Uterus (tissue), 4 donors: Measurements from ENCODE around the gene CCDC69. TPM values are rescaled to one million over a fixed set of nuclear protein-coding genes. Genes with fewer than 3 reads are reported as not detected.

Experiments
- DNase-seq, 2 donors: peaks; one replicate each; pipeline ENCODE4 v3.0.0-alpha.2; 2019 to 2020
- H3K27ac ChIP-seq, 2 donors: fragments of 200-600 bp; sonication (generic); 1 replicate in 1 of 2; 2 replicates in 1 of 2; pipeline ENCODE4 v1.5.1; 2016 to 2018
- H3K27me3 ChIP-seq, 2 donors: fragments of 200-600 bp; sonication (generic); one replicate each; pipeline ENCODE4 v1.5.1; 2018 to 2019; ENCODE audit warnings: control low read depth in 1 of 2
- H3K36me3 ChIP-seq, 2 donors: fragments of 200-600 bp; sonication (generic); one replicate each; pipeline ENCODE4 v1.5.1; 2019; ENCODE audit warnings: control low read depth in 1 of 2
- H3K4me1 ChIP-seq, 2 donors: fragments of 200-600 bp; sonication (generic); one replicate each; pipeline ENCODE4 v1.5.1; 2018 to 2019; ENCODE audit warnings: control low read depth in 1 of 2
- H3K4me3 ChIP-seq, 2 donors: fragments of 200-600 bp; sonication (generic); 1 replicate in 1 of 2; 2 replicates in 1 of 2; pipeline ENCODE4 v1.5.1; 2018 to 2019; ENCODE audit warnings: mild to moderate bottlenecking in 1 of 2
- H3K9me3 ChIP-seq, 2 donors: fragments of 200-600 bp; sonication (generic); one replicate each; pipeline ENCODE4 v1.5.1; 2019; ENCODE audit warnings: control low read depth in 1 of 2
- POLR2A ChIP-seq, 2 donors: fragments of 450-650 bp; IDR thresholded peaks; one replicate each; pipeline ENCODE4 v1.6.1; 2016; ENCODE audit warnings: antibody characterized with exemption in 2 of 2, mild to moderate bottlenecking in 1 of 2, moderate library complexity in 1 of 2
- intact Hi-C: fragments of 100-400 bp; cut with DNase I; formaldehyde crosslinking; loops from one replicate; pipeline ENCODE4 v1.15.1; 2023; ENCODE audit warnings: low total_unique reads
- total RNA-seq, 4 donors: library from RNA; depleted of rRNA in 3 of 4; stranded (reverse); fragments of >200 nt in 3 of 4; gene quantifications; one replicate each; pipeline versions ENCODE4 v1.1.0 to v1.2.4, GENCODE V29; 2014 to 2023
- TF ChIP-seq, protein P1 (sequence below), 4 experiments: fragments of 200-600 bp in 2 of 4; fragments of 450-650 bp in 2 of 4; sonication (generic) in 2 of 4; IDR thresholded peaks; one replicate each; pipeline ENCODE4 v1.5.1; 2016 to 2019; ENCODE audit warnings: antibody characterized with exemption in 4 of 4, mild to moderate bottlenecking in 2 of 4, moderate library complexity in 1 of 4
- donor health status: DM: yes; HTN: yes; CAD: no.

Gene CCDC69
- total RNA-seq, 4 donors from 2014 or later: 19.5 to 76.2 (median 40.6) TPM

DNA sequence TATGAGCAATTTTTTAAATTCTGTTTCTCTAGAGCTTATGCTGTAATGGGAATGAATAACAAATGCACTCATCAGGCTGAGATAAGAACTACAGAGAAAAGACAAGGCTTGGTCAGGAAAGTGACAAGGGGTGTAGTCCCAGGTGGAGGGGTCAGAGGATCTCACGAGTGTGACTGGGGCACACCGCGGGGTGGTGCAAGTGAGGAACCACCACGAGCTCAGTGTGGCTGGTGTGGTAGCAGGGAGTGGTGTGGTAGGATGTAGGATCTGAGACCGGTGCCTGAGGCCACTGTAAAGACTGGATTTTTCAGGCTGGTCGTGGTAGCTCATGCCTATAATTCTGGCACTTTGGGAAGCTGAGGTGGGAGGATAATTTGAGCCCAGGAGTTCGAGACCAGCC lies 75.3 kb downstream of the CCDC69 start:
- Histone ChIP-seq H3K9me3 (no peaks in the 10 kb centered on the region), H3K4me1 (peaks cover 0 to 7% of the 10 kb centered on the region in 2 donors), H3K27me3 (no peaks in the 10 kb centered on the region), H3K4me3 (no peak overlapping the region), H3K27ac (no peak overlapping the region), H3K36me3 (no peaks in the 10 kb centered on the region)
- no peak for DNase-seq
- intact Hi-C loops: no loop called here
- TF ChIP-seq, protein P1, sequence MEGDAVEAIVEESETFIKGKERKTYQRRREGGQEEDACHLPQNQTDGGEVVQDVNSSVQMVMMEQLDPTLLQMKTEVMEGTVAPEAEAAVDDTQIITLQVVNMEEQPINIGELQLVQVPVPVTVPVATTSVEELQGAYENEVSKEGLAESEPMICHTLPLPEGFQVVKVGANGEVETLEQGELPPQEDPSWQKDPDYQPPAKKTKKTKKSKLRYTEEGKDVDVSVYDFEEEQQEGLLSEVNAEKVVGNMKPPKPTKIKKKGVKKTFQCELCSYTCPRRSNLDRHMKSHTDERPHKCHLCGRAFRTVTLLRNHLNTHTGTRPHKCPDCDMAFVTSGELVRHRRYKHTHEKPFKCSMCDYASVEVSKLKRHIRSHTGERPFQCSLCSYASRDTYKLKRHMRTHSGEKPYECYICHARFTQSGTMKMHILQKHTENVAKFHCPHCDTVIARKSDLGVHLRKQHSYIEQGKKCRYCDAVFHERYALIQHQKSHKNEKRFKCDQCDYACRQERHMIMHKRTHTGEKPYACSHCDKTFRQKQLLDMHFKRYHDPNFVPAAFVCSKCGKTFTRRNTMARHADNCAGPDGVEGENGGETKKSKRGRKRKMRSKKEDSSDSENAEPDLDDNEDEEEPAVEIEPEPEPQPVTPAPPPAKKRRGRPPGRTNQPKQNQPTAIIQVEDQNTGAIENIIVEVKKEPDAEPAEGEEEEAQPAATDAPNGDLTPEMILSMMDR (IDR thresholded peaks at IDR 0.05): no peak
- no peak for TF ChIP-seq POLR2A (IDR thresholded peaks at IDR 0.05)

- Histone ChIP-seq H3K36me3 (no peaks in the 10 kb centered on the region), H3K27ac (no peak overlapping the region), H3K27me3 (no peaks in the 10 kb centered on the region), H3K9me3 (no peaks in the 10 kb centered on the region), H3K4me1 (peaks cover 0 to 7% of the 10 kb centered on the region in 2 donors), H3K4me3 (no peak overlapping the region)
- intact Hi-C loops: no loop called here
- DNase-seq: no peak
- TF ChIP-seq, protein P1 (IDR thresholded peaks at IDR 0.05): no peak
- no peak for TF ChIP-seq POLR2A (IDR thresholded peaks at IDR 0.05)
Measured at GRCh38 chr5:151147033-151147432, 76.9 kb downstream of the CCDC69 start.

DNA sequence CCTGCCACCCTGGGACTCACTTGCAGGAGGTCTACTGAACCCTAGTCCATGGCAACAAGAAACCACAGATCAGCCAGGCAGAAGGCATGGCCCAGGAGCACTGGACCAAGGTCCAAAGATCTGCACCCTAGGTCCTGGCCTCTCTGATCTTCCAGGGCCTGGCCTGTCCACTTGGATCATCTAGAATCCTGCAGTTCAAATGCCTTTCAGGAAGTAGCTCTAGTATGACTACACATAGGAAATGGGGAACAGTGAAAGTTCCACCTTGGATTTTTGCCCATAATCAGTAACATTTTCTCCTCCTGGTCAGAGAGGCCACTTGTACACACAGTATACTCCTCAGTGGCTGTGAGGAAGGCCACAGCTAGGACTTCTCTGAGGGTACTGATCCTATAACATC lies 77.8 kb downstream of the CCDC69 start:
- H3K4me1 ChIP-seq: peaks cover 0 to 7% of the 10 kb centered on the region in 2 donors
- no peak for DNase-seq
- no peaks in the 10 kb centered on the region for H3K27me3 ChIP-seq
- TF ChIP-seq, protein P1 (IDR thresholded peaks at IDR 0.05): no peak
- TF ChIP-seq POLR2A (IDR thresholded peaks at IDR 0.05): no peak
- peak overlapping the region in 1 of 2 donors; percentile 1 for H3K27ac ChIP-seq
- no peak overlapping the region for H3K4me3 ChIP-seq
- no peaks in the 10 kb centered on the region for H3K9me3 ChIP-seq
- no peaks in the 10 kb centered on the region for H3K36me3 ChIP-seq
- intact Hi-C loops: no loop called here

DNA sequence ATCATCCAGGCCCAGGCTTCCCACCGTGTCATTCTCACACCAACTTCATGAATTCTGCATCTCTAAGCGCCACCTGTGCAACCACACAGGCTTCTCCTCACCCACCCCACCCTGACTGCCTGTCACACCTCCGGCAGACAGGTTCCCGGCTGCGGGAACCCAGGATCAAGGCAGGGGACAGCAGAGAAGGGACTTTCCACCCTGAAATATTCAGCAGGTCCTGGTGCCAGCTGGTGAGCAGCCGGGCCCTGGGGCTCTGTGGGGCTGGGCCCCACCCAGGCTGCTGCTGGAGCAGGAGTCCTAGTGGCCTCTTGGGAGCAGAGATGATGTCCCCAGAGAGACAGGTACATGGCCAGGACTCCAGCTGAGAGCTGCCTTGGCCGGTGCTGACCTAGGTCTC lies 79.0 kb downstream of the CCDC69 start:
- DNase-seq: no peak
- no peaks in the 10 kb centered on the region for H3K9me3 ChIP-seq
- no peak overlapping the region for H3K27ac ChIP-seq
- no peaks in the 10 kb centered on the region for H3K27me3 ChIP-seq
- H3K36me3 ChIP-seq: no peaks in the 10 kb centered on the region
- no peaks in the 10 kb centered on the region for H3K4me1 ChIP-seq
- intact Hi-C loops: no loop called here
- TF ChIP-seq, protein P1 (IDR thresholded peaks at IDR 0.05): no peak
- no peak for TF ChIP-seq POLR2A (IDR thresholded peaks at IDR 0.05)
- H3K4me3 ChIP-seq: no peak overlapping the region

- H3K36me3 ChIP-seq: no peaks in the 10 kb centered on the region
- no peak for DNase-seq
Measured at GRCh38 chr5:151144275-151144674, 79.6 kb downstream of the CCDC69 start.

More at GRCh38 chr5:151144275-151144674, 79.6 kb downstream of the CCDC69 start:
- Histone ChIP-seq H3K27ac (no peak overlapping the region), H3K4me1 (no peaks in the 10 kb centered on the region), H3K27me3 (no peaks in the 10 kb centered on the region), H3K9me3 (no peaks in the 10 kb centered on the region), H3K4me3 (no peak overlapping the region)
- no peak for TF ChIP-seq POLR2A (IDR thresholded peaks at IDR 0.05)
- TF ChIP-seq, protein P1 (IDR thresholded peaks at IDR 0.05): no peak
- intact Hi-C loops: no loop called here
